B cell (primary cell): ENCODE data around the gene MYO19.

Experiments used
- CTCF ChIP-seq: fragments of 200-600 bp; IDR thresholded peaks from one replicate; pipeline ENCODE4 v1.8.0; 2022; ENCODE audit warnings: antibody characterized with exemption, mild to moderate bottlenecking
- EZH2 ChIP-seq: IDR thresholded peaks from 2 replicates; pipeline ENCODE4 v1.6.1; 2012; ENCODE audit warnings: borderline replicate concordance, low read depth, mild to moderate bottlenecking, moderate library complexity, low read length; ENCODE audit not compliant: insufficient read depth, poor library complexity, severe bottlenecking

- TF ChIP-seq CTCF = no peak
- TF ChIP-seq EZH2 = no peak
Measured at GRCh38 chr17:36485027-36485426, 49.6 kb downstream of the MYO19 start.
